ENCODE measurements around the gene GPC1.

GRCh38 chr2:240469239-240469636 lies 33.8 kb downstream of the GPC1 start:
- TF ChIP-seq CTCF (conservative IDR thresholded peaks at IDR 0.05) (no peak), ZFX (IDR thresholded peaks at IDR 0.05) (no peak)

Measured in C4-2B (cell line).